ENCODE data around the gene ERCC3. TPM values are rescaled to one million over a fixed set of nuclear protein-coding genes. Genes with fewer than 3 reads are reported as not detected.
"Not testable (repeated sequence)": the region's sequence is repeated elsewhere in the genome, so short reads cannot be mapped to it uniquely, and the experiment has no call there.

The ERCC3 gene
- total RNA-seq, 2 donors from 2014 or later, result 28.2 to 30.3 TPM

- intact Hi-C loops (cut with DNase I), result no loop called here
- DNase-seq (ENCODE audit: low spot score), result no peak
These were observed 5.7 kb downstream of the ERCC3 start for GRCh38 chr2:127288274-127288673.

DNA sequence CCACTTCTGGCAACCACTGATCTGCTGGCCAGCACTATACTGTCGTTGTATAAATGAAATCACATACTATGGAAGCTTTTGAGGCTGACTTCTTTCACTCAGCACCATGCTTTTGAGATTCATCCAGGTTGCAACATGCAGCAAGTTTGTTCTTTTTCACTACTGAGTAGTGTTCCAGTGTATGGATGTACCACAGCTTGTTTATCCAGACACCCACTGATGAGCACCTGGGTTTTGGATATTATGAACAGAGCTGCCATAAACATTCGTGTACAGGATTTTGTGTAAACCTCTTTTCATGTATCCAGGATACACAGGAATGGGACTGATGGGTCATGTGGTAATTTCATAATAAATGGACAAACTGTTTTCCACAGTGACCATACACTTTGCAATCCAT is 10.7 kb downstream of the ERCC3 start:
- DNase-seq (ENCODE audit: low spot score), result no peak
- intact Hi-C loops (cut with DNase I), result no loop called here

GRCh38 chr2:127280693-127281092 is 13.3 kb downstream of the ERCC3 start:
- intact Hi-C loops (cut with DNase I), result no loop called here

DNA sequence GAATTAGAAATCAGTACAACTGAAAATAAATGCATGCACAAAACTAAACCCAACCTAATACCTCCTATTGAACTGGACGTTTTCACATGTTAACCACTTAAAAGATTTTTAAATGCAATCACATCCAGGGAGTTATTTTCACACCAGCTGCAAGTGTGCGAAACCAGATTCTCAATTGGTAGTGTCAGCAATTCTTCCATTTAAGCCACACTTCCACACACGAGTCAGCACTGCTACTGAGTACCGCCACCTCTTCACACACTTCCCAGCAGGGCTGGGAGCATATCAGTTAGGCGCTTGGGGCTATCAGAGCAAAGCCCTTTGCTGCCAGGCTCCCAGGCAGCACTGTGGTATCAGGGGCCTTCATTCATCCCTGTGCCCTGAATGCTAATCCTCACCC is 14.2 kb downstream of the ERCC3 start:
- no peak for DNase-seq (ENCODE audit: low spot score)
- intact Hi-C loops (cut with DNase I), result loop anchor here in 1 of 2 donors (1.0 kb wide), 1 partner anchor 10 kb away; no protein-coding TSS in a partner anchor

More at GRCh38 chr2:127280693-127281092, 13.3 kb downstream of the ERCC3 start:
- no peak for DNase-seq (ENCODE audit: low spot score)

GRCh38 chr2:127278959-127279358 is 15.0 kb downstream of the ERCC3 start:
- DNase-seq (ENCODE audit: low spot score), result no peak
- intact Hi-C loops (cut with DNase I), result loop anchor here in 1 of 2 donors (1.0 kb wide), 1 partner anchor 10 kb away; no protein-coding TSS in a partner anchor

GRCh38 chr2:127277028-127277427 is 16.9 kb downstream of the ERCC3 start:
- no peak for DNase-seq (ENCODE audit: low spot score)
- intact Hi-C loops (cut with DNase I), result no loop called here

DNA sequence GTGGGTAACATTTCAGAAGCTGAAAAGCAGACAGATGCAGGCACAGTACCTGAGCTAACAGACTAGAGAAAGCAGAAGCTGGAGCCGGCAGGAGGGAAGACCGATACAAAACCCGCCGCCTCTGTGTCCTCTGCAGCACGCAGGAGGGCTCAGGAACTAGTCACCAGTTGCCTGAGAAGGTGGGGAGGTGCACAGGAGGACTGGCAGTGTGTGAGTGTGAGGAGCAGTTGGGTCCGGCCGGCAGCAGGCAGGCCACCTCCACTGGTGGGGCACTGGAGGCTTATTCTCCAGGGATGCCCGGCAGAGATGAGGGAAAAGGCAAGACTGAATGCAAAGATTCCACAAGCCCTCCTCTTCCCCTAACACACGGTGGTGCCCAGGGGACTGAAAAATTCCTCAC is 18.2 kb downstream of the ERCC3 start:
- intact Hi-C loops (cut with DNase I), result no loop called here
- no peak for DNase-seq (ENCODE audit: low spot score)

- DNase-seq (ENCODE audit: low spot score), result no peak
- intact Hi-C loops (cut with DNase I), result no loop called here
These were observed 18.6 kb downstream of the ERCC3 start for GRCh38 chr2:127275356-127275755.

DNA sequence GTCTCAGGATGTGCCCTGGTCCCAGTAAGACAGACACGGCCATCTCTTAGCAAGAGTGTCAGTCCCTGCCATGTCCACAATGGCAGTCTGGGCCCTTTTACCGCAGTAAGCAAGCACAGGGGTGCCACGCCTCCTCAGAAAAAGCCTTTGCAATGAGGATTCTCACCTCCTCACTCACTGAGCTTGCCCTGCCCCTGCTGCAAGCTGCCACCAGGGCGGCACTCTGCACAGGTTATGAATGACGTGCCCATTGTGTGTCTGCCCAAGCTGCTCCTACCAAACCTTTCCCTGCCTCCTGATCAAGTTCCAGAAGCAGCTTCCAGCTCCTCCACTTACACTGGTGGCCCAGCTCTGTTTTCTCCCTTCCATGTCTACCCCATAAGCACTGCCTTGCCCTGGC is 23.3 kb downstream of the ERCC3 start:
- intact Hi-C loops (cut with DNase I), result no loop called here
- no peak for DNase-seq (ENCODE audit: low spot score)

DNA sequence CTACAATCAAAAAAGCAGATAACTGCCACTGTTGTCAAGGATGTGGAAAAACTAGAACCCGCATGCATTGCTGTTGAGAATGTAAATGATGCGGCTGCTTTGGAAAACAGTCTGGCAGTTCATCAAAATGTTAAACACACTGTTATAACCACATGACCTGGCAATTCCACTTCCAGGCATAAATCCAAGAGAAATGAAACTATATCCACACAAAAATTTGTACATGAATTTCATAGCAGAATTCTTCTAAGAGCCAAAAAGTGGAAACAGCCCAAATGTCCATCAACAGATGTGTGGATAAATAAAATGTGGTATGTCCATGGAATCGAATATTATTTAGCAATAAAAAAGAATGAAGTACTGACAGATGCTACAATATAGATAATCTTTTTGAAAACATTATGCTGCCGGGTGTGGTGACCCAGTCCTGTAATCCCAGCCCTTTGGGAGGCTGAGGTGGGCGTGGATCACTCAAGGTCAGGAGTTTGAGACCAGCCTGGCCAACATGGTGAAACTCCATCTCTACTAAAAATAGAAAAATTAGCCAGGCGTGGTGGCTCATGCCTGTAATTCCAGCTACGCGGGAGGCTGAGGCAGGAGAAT is 32.0 kb downstream of the ERCC3 start:
- DNase-seq (ENCODE audit: low spot score), result no peak
- intact Hi-C loops (cut with DNase I), result no loop called here

- intact Hi-C loops (cut with DNase I), result no loop called here
- no peak for DNase-seq (ENCODE audit: low spot score)
These were observed 34.6 kb downstream of the ERCC3 start for GRCh38 chr2:127259355-127259754.

DNA sequence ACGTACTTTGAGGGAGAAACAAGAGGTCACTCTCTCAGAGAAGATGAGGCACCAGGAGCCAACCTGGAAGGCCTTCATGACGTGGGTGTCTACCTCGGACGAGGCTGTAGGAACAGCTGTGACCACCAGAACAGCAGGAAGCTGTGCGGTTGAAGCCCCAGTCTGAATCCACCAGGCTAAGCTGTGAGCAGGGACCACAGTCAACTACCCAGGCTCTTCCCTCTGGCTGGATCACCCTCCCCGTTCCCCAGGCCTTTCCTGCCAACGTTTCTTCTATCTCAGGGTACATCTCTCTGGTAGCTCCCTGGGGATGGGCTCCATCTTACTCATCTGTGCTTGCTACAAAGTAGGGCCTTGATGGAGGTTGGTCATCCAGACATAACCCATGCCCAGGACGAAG is 37.1 kb downstream of the ERCC3 start:
- DNase-seq (ENCODE audit: low spot score), result no peak
- intact Hi-C loops (cut with DNase I), result no loop called here

GRCh38 chr2:127256381-127256780 is 37.6 kb downstream of the ERCC3 start:
- no peak for DNase-seq (ENCODE audit: low spot score)

GRCh38 chr2:127255721-127256120 is 38.2 kb downstream of the ERCC3 start:
- no peak for DNase-seq (ENCODE audit: low spot score)
- intact Hi-C loops (cut with DNase I), result no loop called here

More at GRCh38 chr2:127256381-127256780, 37.6 kb downstream of the ERCC3 start:
- intact Hi-C loops (cut with DNase I), result no loop called here

GRCh38 chr2:127255146-127255545 is 38.8 kb downstream of the ERCC3 start:
- intact Hi-C loops (cut with DNase I), result no loop called here
- no peak for DNase-seq (ENCODE audit: low spot score)

DNA sequence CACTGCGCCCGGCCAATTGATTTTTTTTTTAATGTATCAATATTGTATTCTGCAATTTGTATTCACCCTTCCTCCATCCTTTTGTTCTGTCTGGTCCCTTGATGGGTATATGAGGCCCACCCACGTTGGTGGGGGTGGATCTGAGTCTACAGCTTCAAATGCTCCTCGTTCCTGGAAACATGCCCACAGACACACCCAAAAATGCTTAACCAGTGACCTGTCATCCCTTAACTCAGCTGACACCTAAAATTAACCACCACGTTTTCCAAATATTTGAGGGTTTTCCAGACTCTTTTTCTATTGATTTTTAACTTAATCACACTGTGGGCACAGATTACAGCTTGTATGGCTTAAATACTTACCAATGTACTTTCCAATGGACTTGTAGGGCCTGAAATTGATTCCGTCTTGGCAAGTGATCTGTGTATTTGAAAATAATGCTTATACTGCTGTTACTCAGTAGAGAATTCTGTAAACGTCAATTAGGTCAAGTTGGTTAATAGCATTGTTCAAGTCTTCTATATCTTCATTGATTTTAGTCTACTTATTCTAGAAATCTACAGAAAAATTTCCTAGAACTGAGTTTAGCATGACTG is 39.5 kb downstream of the ERCC3 start:
- DNase-seq (ENCODE audit: low spot score), result no peak

GRCh38 chr2:127241184-127241583 is 52.8 kb downstream of the ERCC3 start:
- intact Hi-C loops (cut with DNase I); DNase-seq (ENCODE audit: low spot score): not testable (repeated sequence)

More for the DNA sequence above, 39.5 kb downstream of the ERCC3 start:
- intact Hi-C loops (cut with DNase I), result no loop called here

- intact Hi-C loops (cut with DNase I), result no loop called here
These were observed 54.5 kb downstream of the ERCC3 start for GRCh38 chr2:127239395-127239794.

DNA sequence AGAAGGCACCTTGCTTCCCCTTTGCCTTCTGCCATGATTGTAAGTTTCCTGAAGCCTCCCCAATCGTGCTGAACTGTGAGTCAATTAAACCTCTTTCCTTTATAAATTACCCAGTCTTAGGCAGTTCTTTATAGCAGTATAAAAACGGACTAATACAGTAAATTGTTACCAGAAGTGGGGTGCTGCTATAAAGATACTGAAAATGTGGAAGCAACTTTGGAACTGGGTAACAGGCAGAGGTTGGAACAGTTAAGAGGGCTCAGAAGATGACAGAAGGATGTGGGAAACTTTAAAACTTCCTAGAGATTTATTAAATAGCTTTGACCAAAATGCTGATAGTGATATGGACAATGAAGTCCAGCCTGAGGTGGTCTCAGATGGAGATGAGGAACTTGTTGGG is 56.2 kb downstream of the ERCC3 start:
- intact Hi-C loops (cut with DNase I); DNase-seq (ENCODE audit: low spot score): not testable (repeated sequence)

More at GRCh38 chr2:127239395-127239794, 54.5 kb downstream of the ERCC3 start:
- no peak for DNase-seq (ENCODE audit: low spot score)

DNA sequence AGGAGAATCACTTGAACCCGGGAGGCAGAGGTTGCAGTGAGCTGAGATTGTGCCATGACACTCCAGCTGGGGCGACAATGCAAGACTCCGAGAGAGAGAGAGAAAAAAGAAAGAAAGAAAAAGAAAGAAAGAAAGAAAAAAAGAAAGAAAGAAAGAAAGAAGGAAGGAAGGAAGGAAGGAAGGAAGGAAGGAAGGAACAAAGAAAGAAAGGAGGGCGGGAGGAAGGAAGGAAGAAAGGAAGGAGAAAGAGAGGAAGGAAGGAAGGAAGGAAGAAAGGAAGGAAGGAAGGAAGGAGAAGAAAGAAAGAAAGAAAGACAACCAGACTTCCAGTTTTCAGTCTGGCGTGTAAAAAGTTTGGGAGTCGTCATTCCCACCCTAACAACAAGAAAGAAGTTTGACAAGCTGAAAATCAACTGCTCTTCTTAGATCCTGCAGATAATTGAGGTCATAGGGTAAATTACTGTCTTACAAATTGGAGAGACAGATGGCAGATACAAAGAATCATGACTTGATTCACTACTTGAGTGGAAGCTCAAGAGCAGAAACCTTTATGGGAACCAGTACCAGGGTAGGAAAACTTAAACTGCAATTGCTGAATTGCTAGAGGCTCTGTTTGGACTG is 58.8 kb downstream of the ERCC3 start:
- intact Hi-C loops (cut with DNase I), result no loop called here
- DNase-seq (ENCODE audit: low spot score), result no peak

- no peak for DNase-seq (ENCODE audit: low spot score)
- intact Hi-C loops (cut with DNase I), result no loop called here
These were observed 60.2 kb downstream of the ERCC3 start for GRCh38 chr2:127233710-127234109.

Data from posterior vena cava (tissue), 2 donors.